NCI-H2227 treated with DMSO at 0.1 percent for 48 hours (cell line): ENCODE data around the gene CCDC136.

Experiments
- DNase-seq: peaks from one replicate; lab custom pipeline; 2025; lab: John Stamatoyannopoulos, UW

CCDC136 gene

GRCh38 chr7:128805225-128805624 lies 13.5 kb downstream of the CCDC136 start:
- DNase-seq, result no peak

- no peak for DNase-seq
Measured at GRCh38 chr7:128807191-128807590, 15.4 kb downstream of the CCDC136 start.

- no peak for DNase-seq
Measured at GRCh38 chr7:128809363-128809762, 17.6 kb downstream of the CCDC136 start.

GRCh38 chr7:128810473-128810872 lies 18.7 kb downstream of the CCDC136 start:
- no peak for DNase-seq

- no peak for DNase-seq
Measured at GRCh38 chr7:128810997-128811396, 19.2 kb downstream of the CCDC136 start.

GRCh38 chr7:128811631-128812430 lies 20.1 kb downstream of the CCDC136 start:
- no peak for DNase-seq

- DNase-seq, result no peak
Measured at GRCh38 chr7:128812514-128813168, 20.9 kb downstream of the CCDC136 start.

GRCh38 chr7:128814499-128814898 lies 22.7 kb downstream of the CCDC136 start:
- no peak for DNase-seq

- DNase-seq, result no peak
Measured at GRCh38 chr7:128815289-128815942, 23.6 kb downstream of the CCDC136 start.

GRCh38 chr7:128818694-128819093 lies 26.9 kb downstream of the CCDC136 start:
- DNase-seq, result no peak

- DNase-seq, result no peak
Measured at GRCh38 chr7:128821724-128822123, 30.0 kb downstream of the CCDC136 start.

GRCh38 chr7:128826512-128826911 lies 34.7 kb downstream of the CCDC136 start:
- DNase-seq, result no peak

- DNase-seq, result no peak
Measured at GRCh38 chr7:128826916-128827247, 35.1 kb downstream of the CCDC136 start.

- DNase-seq, result no peak
Measured at GRCh38 chr7:128827248-128827958, 35.6 kb downstream of the CCDC136 start.

- no peak for DNase-seq
Measured at GRCh38 chr7:128827971-128828711, 36.4 kb downstream of the CCDC136 start.

- no peak for DNase-seq
Measured at GRCh38 chr7:128829391-128830166, 37.8 kb downstream of the CCDC136 start.

GRCh38 chr7:128830231-128831177 lies 38.7 kb downstream of the CCDC136 start, which contains the start of gene FLNC:
Gene FLNC, plus strand, starts transcription at chr7:128830406. Its CDS starts 232 bp downstream, at chr7:128830638.
- no peak for DNase-seq

- no peak for DNase-seq
Measured at GRCh38 chr7:128831178-128831993, 39.6 kb downstream of the CCDC136 start.
